ENCODE measurements around the gene DHODH. TPM values are rescaled to one million over a fixed set of nuclear protein-coding genes. Genes with fewer than 3 reads are reported as not detected.

Gene DHODH
- total and polyA plus RNA-seq, 2 of the 13 experiments (the other 11 are each of a cell fraction or from before 2014, with no cell fraction given), result 10.7 to 16.4 TPM

- TF ChIP-seq ZNF282 (IDR thresholded peaks at IDR 0.05; ENCODE audit: partially characterized antibody) (no peak), FIP1L1 (IDR thresholded peaks at IDR 0.05; ENCODE audit: borderline replicate concordance, insufficient read depth, low read depth, low read length) (no peak), ZNF629 (CRISPR knock-in tag; conservative IDR thresholded peaks at IDR 0.05) (peak; percentile 27; the same call in 1 of the 2 replicates), SMC3 (IDR thresholded peaks at IDR 0.05; ENCODE audit: low read length) (0 out of 2 replicates have a peak, but pooled peaks have one; percentile 3), TFAP4 (IDR thresholded peaks at IDR 0.05; ENCODE audit: borderline replicate concordance, low read depth) (peak; percentile 18; the same call in 1 of the 2 replicates), PHF5A (CRISPR knock-in tag; IDR thresholded peaks at IDR 0.05; ENCODE audit: low read depth, unreplicated experiment) (no peak), KAT2B (IDR thresholded peaks at IDR 0.05; ENCODE audit: borderline replicate concordance, low read depth, low read length) (no peak), ZNF891 (CRISPR knock-in tag; IDR thresholded peaks at IDR 0.05) (no peak), ZNF362 (CRISPR knock-in tag; IDR thresholded peaks at IDR 0.05; ENCODE audit: borderline replicate concordance) (no peak), KAT7 (CRISPR knock-in tag; IDR thresholded peaks at IDR 0.05; ENCODE audit: borderline replicate concordance) (no peak), ASH2L (IDR thresholded peaks at IDR 0.05; ENCODE audit: insufficient read length, low read depth, low read length) (no peak), ZNF780A (CRISPR knock-in tag; IDR thresholded peaks at IDR 0.05) (no peak), RFXAP (CRISPR knock-in tag; IDR thresholded peaks at IDR 0.05; ENCODE audit: borderline replicate concordance) (peak; percentile 85; the same call in 1 of the 2 replicates), ZFP36L2 (CRISPR knock-in tag; IDR thresholded peaks at IDR 0.05) (no peak), ZNF766 (CRISPR knock-in tag; IDR thresholded peaks at IDR 0.05; ENCODE audit: borderline replicate concordance) (0 out of 2 replicates have a peak, but pooled peaks have one; percentile 60), ZNF672 (CRISPR knock-in tag; IDR thresholded peaks at IDR 0.05) (no peak), GMEB2 (CRISPR knock-in tag; IDR thresholded peaks at IDR 0.05; ENCODE audit: low read depth) (no peak)
- TF ChIP-seq, protein P1, sequence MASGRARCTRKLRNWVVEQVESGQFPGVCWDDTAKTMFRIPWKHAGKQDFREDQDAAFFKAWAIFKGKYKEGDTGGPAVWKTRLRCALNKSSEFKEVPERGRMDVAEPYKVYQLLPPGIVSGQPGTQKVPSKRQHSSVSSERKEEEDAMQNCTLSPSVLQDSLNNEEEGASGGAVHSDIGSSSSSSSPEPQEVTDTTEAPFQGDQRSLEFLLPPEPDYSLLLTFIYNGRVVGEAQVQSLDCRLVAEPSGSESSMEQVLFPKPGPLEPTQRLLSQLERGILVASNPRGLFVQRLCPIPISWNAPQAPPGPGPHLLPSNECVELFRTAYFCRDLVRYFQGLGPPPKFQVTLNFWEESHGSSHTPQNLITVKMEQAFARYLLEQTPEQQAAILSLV (CRISPR knock-in tag; IDR thresholded peaks at IDR 0.05; ENCODE audit: borderline replicate concordance), result no peak
- TF ChIP-seq, protein P2, sequence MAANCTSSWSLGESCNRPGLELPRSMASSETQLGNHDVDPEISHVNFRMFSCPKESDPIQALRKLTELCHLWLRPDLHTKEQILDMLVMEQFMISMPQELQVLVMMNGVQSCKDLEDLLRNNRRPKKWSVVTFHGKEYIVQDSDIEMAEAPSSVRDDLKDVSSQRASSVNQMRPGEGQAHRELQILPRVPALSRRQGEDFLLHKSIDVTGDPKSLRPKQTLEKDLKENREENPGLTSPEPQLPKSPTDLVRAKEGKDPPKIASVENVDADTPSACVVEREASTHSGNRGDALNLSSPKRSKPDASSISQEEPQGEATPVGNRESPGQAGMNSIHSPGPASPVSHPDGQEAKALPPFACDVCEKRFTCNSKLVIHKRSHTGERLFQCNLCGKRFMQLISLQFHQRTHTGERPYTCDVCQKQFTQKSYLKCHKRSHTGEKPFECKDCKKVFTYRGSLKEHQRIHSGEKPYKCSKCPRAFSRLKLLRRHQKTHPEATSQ (CRISPR knock-in tag; IDR thresholded peaks at IDR 0.05; ENCODE audit: borderline replicate concordance), result no peak
- TF ChIP-seq, protein P3, sequence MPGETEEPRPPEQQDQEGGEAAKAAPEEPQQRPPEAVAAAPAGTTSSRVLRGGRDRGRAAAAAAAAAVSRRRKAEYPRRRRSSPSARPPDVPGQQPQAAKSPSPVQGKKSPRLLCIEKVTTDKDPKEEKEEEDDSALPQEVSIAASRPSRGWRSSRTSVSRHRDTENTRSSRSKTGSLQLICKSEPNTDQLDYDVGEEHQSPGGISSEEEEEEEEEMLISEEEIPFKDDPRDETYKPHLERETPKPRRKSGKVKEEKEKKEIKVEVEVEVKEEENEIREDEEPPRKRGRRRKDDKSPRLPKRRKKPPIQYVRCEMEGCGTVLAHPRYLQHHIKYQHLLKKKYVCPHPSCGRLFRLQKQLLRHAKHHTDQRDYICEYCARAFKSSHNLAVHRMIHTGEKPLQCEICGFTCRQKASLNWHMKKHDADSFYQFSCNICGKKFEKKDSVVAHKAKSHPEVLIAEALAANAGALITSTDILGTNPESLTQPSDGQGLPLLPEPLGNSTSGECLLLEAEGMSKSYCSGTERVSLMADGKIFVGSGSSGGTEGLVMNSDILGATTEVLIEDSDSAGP (CRISPR knock-in tag; IDR thresholded peaks at IDR 0.05; ENCODE audit: borderline replicate concordance), result no peak
These were observed 64.2 kb downstream of the DHODH start (continued) for GRCh38 chr16:72072514-72073342.
